ENCODE results near the gene ABCC1.

The ABCC1 gene

GRCh38 chr16:16162591-16162990 is 213.2 kb downstream of the ABCC1 start:
- Histone ChIP-seq H2AFZ (ENCODE audit: low read depth, low read length, severe bottlenecking) (no peak overlapping the region), H3K27ac (ENCODE audit: low read depth, low read length) (no peak overlapping the region), H3K9ac (ENCODE audit: low read length) (no peak overlapping the region), H3K36me3 (ENCODE audit: low read length) (no peaks in the 10 kb centered on the region), H3K27me3 (ENCODE audit: low read length) (no peaks in the 10 kb centered on the region), H4K20me1 (ENCODE audit: low read depth, low read length) (no peaks in the 10 kb centered on the region), H3K9me2 (replicated peaks; ENCODE audit: insufficient read depth, low read length) (no peaks in the 10 kb centered on the region), H3K79me2 (ENCODE audit: insufficient read depth, low read length) (no peaks in the 10 kb centered on the region), H3F3A (ENCODE audit: insufficient read depth) (no peaks in the 10 kb centered on the region), H3K4me2 (ENCODE audit: low read depth, low read length, poor library complexity, severe bottlenecking) (no peak overlapping the region), H3K4me3 (ENCODE audit: insufficient read depth, low read length, poor library complexity, severe bottlenecking) (no peak overlapping the region), H3K9me3 (ENCODE audit: insufficient read depth, low read length) (no peaks in the 10 kb centered on the region)
- TF ChIP-seq CTCF (IDR thresholded peaks at IDR 0.05; ENCODE audit: insufficient read depth, low read length, poor library complexity, severe bottlenecking) (no peak), EZH2phosphoT487 (conservative IDR thresholded peaks at IDR 0.05; ENCODE audit: low read length) (no peak)

GRCh38 chr16:16163109-16163508 is 213.7 kb downstream of the ABCC1 start:
- Histone ChIP-seq H3K36me3 (ENCODE audit: low read length) (no peaks in the 10 kb centered on the region), H3K4me3 (ENCODE audit: insufficient read depth, low read length, poor library complexity, severe bottlenecking) (no peak overlapping the region), H2AFZ (ENCODE audit: low read depth, low read length, severe bottlenecking) (no peak overlapping the region), H3K79me2 (ENCODE audit: insufficient read depth, low read length) (no peaks in the 10 kb centered on the region), H3K4me2 (ENCODE audit: low read depth, low read length, poor library complexity, severe bottlenecking) (no peak overlapping the region), H4K20me1 (ENCODE audit: low read depth, low read length) (no peaks in the 10 kb centered on the region), H3K27me3 (ENCODE audit: low read length) (no peaks in the 10 kb centered on the region), H3F3A (ENCODE audit: insufficient read depth) (no peaks in the 10 kb centered on the region), H3K27ac (ENCODE audit: low read depth, low read length) (no peak overlapping the region), H3K9me3 (ENCODE audit: insufficient read depth, low read length) (no peaks in the 10 kb centered on the region), H3K9ac (ENCODE audit: low read length) (no peak overlapping the region), H3K9me2 (replicated peaks; ENCODE audit: insufficient read depth, low read length) (no peaks in the 10 kb centered on the region)
- TF ChIP-seq CTCF (IDR thresholded peaks at IDR 0.05; ENCODE audit: insufficient read depth, low read length, poor library complexity, severe bottlenecking) (no peak), EZH2phosphoT487 (conservative IDR thresholded peaks at IDR 0.05; ENCODE audit: low read length) (no peak)

- Histone ChIP-seq H3K27me3 (ENCODE audit: low read length) (no peaks in the 10 kb centered on the region), H3F3A (ENCODE audit: insufficient read depth) (no peaks in the 10 kb centered on the region), H3K9ac (ENCODE audit: low read length) (no peak overlapping the region), H3K4me2 (ENCODE audit: low read depth, low read length, poor library complexity, severe bottlenecking) (no peak overlapping the region), H3K79me2 (ENCODE audit: insufficient read depth, low read length) (no peaks in the 10 kb centered on the region), H3K9me2 (replicated peaks; ENCODE audit: insufficient read depth, low read length) (no peaks in the 10 kb centered on the region), H3K9me3 (ENCODE audit: insufficient read depth, low read length) (no peaks in the 10 kb centered on the region), H3K27ac (ENCODE audit: low read depth, low read length) (no peak overlapping the region), H3K36me3 (ENCODE audit: low read length) (no peaks in the 10 kb centered on the region), H4K20me1 (ENCODE audit: low read depth, low read length) (no peaks in the 10 kb centered on the region), H3K4me3 (ENCODE audit: insufficient read depth, low read length, poor library complexity, severe bottlenecking) (no peak overlapping the region), H2AFZ (ENCODE audit: low read depth, low read length, severe bottlenecking) (no peak overlapping the region)
- TF ChIP-seq CTCF (IDR thresholded peaks at IDR 0.05; ENCODE audit: insufficient read depth, low read length, poor library complexity, severe bottlenecking) (no peak), EZH2phosphoT487 (conservative IDR thresholded peaks at IDR 0.05; ENCODE audit: low read length) (no peak)
Observed at GRCh38 chr16:16163571-16163970, 214.2 kb downstream of the ABCC1 start.

All from SU-DHL-6 (cell line).